GM18909 (cell line): ENCODE measurements around the gene CFAP97D2.
"Not testable (repeated sequence)": the region's sequence is repeated elsewhere in the genome, so short reads cannot be mapped to it uniquely, and the experiment has no call there.

Source experiments
- ATAC-seq: cut with Tn5 transposase; IDR thresholded peaks from one replicate; pipeline ENCODE4 v1.9.1; 2021; ENCODE audit warnings: mild to moderate bottlenecking; ENCODE audit not compliant: unreplicated experiment, poor library complexity

CFAP97D2 gene

DNA sequence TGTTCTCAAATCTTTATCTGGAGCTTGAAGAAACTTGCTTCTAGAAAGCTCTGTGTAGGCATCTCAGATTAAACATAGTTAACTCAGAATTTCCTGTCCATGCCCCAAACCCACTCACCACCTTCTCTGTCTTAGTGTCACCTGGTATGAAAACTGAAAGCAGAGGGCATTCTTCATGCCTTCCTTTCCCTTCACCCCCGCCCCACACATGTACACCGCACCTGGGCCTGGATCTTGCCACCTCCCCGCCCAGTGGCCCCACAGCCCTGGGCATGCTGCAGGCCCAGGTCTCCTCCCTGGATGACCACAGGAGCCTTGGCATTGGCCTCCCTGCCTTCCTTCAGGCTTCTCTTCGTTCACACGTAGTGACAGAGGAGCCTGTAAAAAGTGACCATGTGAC lies 15.8 kb downstream of the CFAP97D2 start:
- ATAC-seq, result no peak

DNA sequence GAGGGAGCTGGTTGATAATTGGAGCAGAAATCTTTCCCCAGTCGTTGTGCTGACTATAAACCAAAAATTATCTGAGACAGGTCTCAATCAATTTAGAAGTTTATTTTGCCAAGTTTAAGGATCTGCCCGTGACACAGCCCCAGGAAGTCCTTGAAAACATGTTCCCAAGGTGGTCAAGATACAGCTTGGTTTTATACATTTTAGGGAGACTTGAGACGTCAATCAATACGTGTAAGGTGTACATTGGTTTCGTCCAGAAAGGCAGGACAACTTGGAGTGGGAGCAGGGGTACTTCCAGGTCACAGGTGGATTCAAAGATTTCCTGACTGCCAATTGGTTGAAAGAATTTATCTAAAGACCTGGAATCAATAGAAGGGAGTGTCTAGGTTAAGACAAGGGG lies 17.6 kb downstream of the CFAP97D2 start:
- no peak for ATAC-seq

DNA sequence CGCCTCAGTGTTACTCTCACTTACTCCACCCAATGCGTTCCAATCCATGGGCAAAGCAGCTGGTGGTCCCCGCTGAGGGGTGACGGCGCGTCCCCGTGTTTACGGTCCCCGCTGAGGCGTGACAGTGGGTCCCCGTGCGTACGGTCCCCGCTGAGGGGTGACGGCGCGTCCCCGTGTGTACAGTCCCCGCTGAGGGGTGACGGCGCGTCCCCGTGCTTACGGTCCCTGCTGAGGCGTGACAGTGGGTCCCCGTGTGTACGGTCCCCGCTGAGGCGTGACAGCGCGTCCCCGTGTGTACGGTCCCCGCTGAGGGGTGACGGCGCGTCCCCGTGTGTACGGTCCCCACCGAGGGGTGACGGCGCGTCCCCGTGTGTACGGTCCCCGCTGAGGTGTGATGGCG lies 19.5 kb downstream of the CFAP97D2 start:
- ATAC-seq, result no peak

DNA sequence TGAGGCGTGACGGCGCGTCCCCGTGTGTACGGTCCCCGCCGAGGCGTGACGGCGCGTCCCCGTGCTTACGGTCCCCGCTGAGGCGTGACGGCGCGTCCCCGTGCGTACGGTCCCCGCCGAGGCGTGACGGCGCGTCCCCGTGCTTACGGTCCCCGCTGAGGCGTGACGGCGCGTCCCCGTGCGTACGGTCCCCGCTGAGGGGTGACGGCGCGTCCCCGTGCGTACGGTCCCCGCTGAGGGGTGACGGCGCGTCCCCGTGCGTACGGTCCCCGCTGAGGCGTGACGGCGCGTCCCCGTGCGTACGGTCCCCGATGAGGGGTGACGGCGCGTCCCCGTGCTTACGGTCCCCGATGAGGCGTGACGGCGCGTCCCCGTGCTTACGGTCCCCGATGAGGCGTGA lies 20.5 kb downstream of the CFAP97D2 start:
- ATAC-seq, result not testable (repeated sequence)

DNA sequence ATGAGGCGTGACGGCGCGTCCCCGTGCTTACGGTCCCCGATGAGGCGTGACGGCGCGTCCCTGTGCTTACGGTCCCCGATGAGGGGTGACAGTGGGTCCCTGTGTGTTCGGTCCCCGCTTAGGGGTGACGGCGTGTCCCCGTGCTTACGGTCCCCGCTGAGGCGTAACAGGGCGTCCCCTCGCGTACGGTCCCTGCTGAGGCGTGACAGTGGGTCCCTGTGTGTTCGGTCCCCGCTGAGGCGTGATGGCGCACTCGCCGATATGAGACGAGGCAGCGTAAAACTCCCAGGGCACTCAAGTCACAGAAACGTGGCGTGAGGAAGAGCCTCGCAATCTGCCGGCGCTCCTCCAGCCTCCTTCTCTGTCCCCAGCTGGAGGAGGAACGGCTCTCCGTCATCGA lies 20.9 kb downstream of the CFAP97D2 start:
- no peak for ATAC-seq

DNA sequence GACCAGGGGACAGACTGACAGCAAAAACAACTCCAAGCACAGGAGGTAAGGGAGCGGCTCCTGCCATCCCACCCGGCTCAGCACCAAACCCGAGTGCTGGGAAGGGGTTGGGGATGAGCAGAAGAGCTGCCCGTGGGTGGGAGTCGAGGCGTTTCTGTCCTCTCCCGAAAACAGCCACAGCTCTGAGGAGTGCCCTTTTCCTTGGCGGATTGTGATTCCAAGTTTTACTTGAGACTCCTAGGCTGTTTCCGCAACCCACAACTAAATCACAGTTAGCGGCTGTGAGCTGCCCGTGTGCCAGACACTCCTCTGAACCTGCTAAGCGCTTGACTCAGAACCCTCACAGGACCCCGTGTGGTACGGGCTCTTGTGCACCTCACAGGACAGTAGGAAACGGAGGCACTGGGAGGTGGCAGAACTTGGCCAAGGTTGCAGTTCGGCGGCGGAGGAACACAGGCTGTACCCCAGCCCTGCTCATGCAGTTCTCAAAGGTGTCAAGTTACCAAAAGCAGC lies 21.4 kb downstream of the CFAP97D2 start:
- ATAC-seq, result no peak

DNA sequence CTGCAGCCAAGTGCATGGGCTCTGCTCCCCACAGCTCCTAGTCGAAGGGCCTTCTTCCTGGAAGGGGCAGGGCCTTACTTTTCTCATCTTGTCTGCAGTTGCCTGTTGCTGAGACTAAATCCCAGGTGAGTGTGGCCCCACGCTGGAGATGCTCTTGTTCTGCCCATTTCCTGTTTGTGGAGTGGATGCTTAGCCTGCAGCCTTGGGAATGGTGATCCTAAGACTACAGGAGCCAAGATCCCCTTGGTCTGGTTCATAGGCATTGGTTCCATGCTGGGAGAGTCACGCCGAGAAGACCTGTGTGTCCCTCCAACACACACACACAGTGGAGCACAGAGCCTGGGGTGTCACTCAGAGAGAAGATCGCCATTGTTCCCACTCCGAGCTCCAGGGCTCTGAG lies 23.5 kb downstream of the CFAP97D2 start:
- no peak for ATAC-seq

DNA sequence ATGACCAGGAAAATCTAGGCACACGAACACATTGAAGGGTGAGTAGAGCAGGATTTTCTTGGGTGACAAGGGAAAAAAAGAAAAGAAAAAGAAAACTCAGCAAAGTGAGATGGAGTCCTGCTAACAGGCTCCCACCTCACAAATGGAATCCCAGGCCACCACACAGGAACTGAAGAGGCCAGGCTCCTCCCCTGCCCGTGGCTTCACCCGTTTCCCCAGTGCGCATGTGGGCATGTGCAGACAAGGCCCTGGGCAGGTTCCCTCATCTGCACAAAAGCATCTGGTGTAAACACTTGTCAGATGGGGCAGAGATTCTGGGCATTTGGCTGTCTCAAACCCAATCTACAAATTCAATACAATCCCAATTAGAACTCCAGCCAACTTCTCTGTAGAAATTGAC lies 24.5 kb downstream of the CFAP97D2 start:
- ATAC-seq, result no peak

DNA sequence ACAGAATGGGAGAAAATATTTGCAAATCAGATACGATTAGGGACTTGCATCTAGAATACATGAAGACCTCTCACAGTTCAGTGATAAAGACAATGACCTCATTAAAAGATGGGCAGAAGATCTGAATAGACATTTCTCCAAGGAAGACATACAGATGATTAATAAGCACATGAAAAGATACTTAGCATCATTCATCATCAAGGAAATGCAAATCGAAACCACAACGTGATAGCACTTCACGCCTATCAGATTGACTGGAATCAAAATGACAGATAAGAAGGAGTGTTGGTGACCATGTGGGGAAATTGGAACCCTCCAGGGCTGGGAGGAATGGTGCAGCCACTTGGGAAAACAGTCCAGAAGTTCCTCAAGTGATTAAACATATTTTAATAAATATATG lies 25.8 kb downstream of the CFAP97D2 start:
- no peak for ATAC-seq

DNA sequence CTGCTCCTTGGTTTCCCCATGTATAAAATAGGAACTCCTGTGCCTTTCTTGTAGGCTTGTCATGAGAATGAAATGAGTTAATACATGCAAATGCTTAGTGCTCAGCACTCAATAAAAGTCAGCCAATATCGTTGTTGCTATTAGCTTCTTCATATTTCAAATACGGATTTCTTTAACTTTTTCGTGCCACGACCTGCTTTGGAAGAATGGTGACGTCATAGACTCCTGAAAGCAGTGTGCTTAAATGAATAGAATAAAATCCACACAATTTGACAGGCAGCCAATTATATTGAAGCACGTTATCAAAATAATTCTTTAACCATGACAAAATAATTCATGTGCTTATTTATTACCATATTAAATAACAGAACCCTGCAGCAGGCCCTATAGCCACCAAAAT lies 29.1 kb downstream of the CFAP97D2 start:
- no peak for ATAC-seq

DNA sequence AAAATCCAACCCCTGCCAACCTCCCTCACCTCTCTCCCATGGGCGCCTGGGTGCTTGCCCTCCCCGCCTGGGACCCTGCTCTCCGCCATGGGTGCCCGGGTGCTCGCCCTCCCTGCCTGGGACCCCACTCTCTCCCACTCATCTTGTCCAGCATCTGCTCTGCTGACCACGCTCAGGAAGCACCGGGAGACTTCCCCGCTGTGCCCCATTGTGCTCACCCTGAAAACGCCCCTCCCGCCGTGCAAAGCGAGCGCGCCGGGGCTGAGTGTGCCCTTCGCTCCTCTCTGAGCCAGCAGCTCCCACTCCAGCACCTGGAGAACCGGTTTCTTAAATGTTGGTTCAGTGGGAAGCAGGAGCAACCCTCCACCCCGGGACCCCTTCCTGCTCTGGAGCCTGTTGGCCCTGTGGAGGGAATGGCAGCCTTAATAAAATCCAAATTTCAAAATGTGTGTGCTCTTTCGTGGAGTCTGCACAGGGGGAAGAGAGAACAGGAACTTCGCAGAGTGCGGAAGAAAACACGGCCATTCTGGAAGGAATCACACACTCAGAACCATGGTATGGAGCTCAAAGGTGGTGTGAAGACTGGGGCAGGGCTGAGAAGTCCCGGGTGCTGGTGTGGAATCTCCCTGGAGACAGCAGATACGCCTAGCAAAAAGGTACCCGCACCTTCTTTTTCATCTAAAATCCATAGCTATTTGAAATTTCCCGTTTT lies 32.5 kb downstream of the CFAP97D2 start:
- no peak for ATAC-seq

DNA sequence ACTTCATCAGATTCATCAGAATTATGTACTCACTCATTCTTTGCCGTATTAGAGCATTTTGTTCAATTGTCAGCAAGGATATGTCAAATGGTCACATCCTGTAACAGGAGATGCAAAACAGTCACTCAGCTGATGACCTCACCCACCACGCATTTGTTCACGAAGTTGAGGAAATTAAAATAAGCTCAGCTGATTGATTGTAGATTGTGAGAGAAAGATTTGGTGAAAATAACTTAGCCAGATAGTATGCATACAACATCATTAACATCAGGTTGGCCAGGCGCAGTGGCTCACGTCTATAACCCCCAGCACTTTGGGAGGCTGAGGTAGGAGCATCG lies 33.1 kb downstream of the CFAP97D2 start:
- no peak for ATAC-seq

DNA sequence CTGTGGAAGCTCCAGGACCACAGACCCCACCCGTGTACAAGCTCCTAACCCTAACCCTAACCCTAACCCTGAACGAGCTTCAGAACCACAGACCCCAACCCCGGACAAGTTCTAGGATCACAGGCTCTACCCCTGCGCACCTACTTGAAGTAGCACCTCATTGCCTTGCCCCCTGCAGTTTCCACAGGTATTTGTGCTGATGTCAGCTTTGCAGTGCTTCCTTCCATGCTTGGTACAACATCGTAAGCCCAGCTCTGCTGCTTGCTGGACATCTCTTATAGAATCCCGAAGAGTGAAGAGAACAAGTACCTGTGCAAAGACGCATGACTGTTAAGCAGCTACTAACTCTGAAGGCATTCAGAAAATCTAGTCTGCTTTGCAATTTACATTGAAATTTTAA lies 34.9 kb downstream of the CFAP97D2 start:
- no peak for ATAC-seq

DNA sequence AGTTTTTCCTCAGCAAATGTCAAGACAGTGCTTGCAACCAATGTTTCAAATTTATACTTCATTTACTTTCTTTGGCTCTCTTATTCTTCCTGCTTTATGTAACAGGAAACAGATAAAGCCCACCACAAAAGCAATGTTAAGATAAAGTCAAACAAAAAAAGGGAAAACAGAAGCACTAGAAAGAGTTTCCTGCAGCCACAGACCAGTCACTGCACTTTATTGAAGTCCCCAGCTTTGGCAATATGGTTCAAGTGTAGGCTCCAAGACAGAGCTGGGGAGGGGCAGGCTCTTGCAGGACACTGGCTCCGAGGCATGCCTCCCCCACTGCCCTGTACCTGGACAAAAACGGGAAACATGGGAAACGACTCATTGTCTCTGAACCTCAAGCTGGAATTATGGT lies 40.3 kb downstream of the CFAP97D2 start:
- no peak for ATAC-seq

DNA sequence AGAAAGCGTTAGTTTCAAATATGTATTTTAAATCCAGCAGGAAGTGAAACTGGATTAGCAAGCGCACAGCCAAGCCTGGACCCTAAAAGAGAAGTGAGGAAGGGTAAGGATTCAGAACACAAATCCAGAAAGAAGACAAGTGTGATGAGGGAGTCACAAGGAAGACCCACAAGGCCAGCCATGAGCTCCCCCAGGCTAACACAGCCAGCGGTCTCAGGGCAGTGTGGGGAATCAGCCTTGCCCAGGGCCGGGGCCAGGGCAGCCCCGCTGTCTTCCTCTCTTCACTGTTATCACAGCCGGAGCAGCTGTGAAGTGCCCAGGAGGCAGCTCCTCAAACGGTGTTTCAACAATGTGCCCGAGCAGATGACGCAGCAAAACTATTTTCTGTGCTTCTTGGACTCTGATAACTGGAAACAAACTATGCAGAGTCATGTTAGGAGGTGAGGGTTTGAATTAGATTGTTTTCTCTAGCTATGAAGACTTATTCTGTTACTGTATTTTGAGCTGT lies 43.5 kb downstream of the CFAP97D2 start:
- no peak for ATAC-seq

DNA sequence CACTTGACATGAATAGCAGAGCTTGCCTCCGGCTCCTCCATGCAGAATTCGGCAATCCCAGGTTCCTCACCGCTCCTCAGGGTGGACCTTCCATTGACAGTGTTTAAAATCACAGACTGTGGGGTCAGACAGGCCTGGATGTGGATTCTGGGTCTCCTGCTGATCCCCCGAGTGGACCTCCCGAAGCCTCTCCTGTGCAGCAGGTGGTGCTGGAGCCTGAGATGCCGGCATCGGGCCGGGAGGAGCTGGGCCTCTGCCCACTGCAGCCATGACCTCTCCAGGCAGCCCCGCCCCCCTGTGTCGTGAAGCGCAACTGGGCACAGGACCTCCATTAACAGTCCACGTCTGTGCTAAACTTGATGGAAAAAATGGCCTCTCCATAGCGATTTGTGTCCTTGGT lies 45.1 kb downstream of the CFAP97D2 start:
- no peak for ATAC-seq

DNA sequence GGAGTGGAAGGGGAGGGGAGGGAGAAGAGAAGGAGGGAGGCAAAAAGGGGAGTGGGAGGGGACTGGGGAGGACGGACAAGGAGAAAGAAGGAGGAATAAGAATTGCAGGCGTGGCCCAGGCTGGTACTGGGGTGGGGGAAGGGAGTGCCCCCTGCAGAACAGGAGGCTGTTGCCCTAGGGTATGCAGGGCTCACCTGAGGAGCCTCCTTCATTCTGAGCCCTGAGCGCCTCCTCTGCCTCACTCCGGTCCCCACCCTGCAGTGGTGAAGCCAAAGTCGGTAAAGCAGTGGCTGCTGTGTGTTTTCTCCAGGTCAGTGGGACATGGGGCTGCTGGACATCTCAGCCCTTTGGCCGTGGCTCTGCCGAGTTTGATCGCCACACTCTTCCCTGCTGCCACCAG lies 46.6 kb downstream of the CFAP97D2 start:
- ATAC-seq, result no peak

DNA sequence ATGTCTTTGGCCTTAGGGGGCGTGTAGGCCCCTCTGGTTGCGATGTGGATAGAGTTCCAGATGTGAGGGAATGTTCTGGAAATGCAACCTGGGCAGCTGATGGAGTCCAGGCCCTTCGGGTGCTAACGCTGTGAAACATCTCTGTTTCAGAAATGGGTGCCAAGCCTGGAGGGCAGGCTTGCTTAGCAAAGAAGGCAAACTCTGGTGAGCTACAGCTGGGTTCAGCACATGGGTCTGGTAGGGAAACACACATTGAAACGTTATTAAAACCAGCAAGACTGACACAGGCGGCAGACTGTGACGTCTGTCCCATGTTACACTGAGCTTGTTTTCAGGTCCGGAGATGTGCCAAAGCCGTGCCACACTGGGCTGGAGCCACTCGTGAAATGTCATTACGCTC lies 47.0 kb downstream of the CFAP97D2 start:
- peak; percentile 12 for ATAC-seq

DNA sequence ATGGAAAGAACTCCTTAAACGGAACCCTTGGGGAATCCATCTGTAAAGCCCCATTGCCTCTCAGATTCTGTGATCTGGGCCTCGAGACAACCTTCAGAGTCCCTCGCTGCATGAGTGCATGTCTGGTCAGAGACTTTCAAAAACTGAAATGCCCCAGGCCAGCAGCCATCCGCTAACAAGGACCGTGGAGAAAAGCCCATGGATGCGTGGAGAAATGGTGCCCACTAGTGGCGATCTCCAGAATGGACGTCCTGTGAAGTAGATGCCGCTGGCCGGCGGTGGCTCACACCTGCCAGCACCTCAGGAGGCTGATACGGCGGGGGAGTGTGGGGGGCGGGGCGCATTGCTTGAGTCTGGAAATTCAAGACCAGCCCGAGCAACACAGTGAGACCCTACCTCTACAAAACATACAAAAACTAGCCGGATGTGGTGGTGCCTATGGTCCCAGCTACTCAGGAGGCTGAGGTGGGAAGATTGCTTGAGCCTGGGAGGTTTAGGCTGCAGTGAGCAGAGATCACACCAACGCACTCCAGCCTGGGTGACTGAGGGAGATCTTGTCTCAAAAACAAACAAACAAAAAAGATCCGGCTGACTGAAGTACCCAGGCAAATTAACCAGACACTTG lies 47.8 kb downstream of the CFAP97D2 start:
- ATAC-seq, result peak; percentile 74

DNA sequence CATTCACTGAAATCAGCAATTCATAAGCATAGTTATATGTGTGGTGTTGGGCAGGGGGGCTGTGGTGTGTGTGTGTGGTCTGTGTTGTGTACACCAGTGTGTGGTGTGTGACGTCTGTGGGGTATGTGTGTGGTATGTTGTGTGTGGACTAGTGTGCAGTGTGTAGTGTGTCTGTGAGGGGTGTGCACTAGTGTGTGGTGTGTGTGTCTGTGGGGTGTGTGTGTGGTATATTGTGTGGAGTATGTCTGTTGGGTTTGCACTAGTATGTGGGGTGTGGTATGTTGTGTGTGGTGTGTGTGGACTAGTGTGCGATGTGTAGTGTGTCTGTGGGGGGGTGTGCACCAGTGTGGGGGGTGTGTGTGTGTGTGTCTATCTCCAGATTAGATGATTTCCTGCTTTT lies 48.5 kb downstream of the CFAP97D2 start:
- no peak for ATAC-seq

DNA sequence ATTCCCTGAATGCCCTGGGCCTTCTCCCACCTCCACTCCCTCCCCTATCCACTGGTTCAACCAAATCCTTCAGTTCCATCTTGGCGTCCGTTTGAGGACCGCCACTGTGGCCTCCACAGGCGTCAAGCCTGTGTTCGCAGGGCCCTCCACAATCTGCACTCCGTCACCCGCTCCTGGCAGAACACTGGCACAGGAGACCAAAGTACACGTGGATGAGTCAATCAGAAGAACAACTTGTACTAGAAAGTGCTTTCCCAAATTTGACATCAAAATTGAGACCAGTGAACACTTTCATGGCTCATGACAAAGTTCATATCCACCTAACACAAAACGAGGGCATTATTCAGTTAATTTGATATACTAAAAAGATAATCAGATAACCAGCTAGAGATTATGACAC lies 49.1 kb downstream of the CFAP97D2 start:
- ATAC-seq, result no peak

DNA sequence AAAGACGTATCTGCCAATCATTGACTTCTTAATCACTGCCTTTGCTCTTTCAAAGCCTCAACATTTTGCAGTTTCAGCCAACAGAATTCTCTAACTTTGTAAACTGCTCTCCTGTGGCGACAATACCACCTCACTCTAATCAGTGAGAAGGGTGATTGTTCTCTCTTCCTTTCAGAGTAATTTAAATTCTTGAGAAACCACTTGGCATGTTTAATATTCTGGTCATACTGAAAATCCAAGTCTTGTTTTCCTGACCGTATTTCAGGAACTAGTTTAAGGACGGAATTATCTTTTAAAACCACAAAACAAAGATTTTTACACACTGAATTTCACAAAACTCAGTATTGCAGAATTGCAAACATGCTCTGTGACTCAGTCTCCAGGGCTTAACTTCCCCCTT lies 50.4 kb downstream of the CFAP97D2 start:
- no peak for ATAC-seq
